ENCODE results near the gene ST7.

- TF ChIP-seq, protein P1, sequence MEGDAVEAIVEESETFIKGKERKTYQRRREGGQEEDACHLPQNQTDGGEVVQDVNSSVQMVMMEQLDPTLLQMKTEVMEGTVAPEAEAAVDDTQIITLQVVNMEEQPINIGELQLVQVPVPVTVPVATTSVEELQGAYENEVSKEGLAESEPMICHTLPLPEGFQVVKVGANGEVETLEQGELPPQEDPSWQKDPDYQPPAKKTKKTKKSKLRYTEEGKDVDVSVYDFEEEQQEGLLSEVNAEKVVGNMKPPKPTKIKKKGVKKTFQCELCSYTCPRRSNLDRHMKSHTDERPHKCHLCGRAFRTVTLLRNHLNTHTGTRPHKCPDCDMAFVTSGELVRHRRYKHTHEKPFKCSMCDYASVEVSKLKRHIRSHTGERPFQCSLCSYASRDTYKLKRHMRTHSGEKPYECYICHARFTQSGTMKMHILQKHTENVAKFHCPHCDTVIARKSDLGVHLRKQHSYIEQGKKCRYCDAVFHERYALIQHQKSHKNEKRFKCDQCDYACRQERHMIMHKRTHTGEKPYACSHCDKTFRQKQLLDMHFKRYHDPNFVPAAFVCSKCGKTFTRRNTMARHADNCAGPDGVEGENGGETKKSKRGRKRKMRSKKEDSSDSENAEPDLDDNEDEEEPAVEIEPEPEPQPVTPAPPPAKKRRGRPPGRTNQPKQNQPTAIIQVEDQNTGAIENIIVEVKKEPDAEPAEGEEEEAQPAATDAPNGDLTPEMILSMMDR (IDR thresholded peaks at IDR 0.05; ENCODE audit: low read depth, low read length): no peak
- TF ChIP-seq POLR2A (IDR thresholded peaks at IDR 0.05; ENCODE audit: extremely low read depth, insufficient read length): no peak
Observed at GRCh38 chr7:116952635-116953371, 498 bp upstream of the ST7 start.
